ENCODE measurements around the gene JPH4.
"Not testable (repeated sequence)": the region's sequence is repeated elsewhere in the genome, so short reads cannot be mapped to it uniquely, and the experiment has no call there.

Gene JPH4

DNA sequence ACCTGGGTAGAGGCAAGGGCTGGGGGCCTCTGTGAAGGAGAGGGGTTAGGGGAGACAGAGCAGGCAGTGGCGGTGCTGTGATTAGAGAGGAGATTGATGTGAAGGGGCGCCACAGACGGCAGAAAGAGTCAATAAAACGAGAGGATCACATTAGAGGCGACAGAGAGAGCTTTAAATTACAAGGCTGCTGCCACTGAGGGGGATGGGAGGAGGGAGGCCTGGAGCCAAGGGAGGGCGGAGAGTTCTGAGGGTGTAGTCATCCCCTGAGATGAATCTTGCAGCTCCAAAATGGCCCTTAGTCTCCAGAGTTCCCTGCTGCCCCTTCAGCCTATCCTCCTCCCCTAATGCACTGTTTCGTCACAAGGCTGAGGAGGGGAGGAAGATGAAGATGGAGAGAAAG, 39.8 kb downstream of the JPH4 start:
- Mint-ChIP-seq H3K36me3 (no peaks in the 10 kb centered on the region), H3K27ac (no peak overlapping the region), H3K27me3 (peaks cover 2% of the 10 kb centered on the region), H3K4me3 (no peak overlapping the region), H3K9me3 (no peaks in the 10 kb centered on the region), H3K4me1 (no peaks in the 10 kb centered on the region)

DNA sequence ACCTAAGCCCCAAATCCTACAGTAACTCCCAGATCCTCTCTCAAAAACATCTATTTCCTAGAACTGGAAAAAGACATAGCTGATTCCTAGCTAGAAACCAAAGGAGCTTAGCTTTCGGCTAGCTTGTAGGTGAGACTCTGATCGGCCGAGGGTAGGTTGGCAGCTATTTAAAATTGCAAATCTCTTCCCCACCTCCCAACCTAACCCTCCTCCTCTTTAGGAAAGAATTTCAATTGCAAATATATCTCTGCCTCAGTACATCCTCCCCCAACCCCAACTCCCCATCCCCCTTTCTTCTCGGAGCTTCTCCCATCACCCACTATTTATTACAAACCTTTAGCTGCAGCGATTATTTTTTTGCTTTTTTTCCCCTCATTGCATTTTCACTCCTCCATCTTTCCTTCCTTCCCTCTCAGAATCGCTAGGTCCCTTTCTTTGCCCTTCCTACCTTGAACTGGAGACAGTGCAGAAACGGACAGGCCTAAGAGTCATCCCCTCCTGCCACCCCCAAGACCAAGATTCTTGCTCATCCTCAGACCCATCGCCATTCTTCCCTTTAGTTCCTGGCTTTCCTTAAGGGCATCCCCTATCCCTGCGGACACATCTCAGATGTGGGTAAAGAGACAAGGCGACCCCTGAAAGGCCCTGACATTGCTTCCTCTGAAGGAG, 40.4 kb downstream of the JPH4 start:
- peaks cover 2% of the 10 kb centered on the region for H3K27me3 Mint-ChIP-seq
- no peaks in the 10 kb centered on the region for H3K36me3 Mint-ChIP-seq
- H3K4me3 Mint-ChIP-seq, result no peak overlapping the region
- H3K9me3 Mint-ChIP-seq, result no peaks in the 10 kb centered on the region
- H3K4me1 Mint-ChIP-seq, result no peaks in the 10 kb centered on the region
- H3K27ac Mint-ChIP-seq, result no peak overlapping the region

GRCh38 chr14:23537351-23538049, 41.1 kb downstream of the JPH4 start:
- no peaks in the 10 kb centered on the region for H3K36me3 Mint-ChIP-seq
- no peak overlapping the region for H3K27ac Mint-ChIP-seq
- peaks cover 2% of the 10 kb centered on the region for H3K27me3 Mint-ChIP-seq
- H3K4me1 Mint-ChIP-seq, result no peaks in the 10 kb centered on the region
- no peak overlapping the region for H3K4me3 Mint-ChIP-seq
- no peaks in the 10 kb centered on the region for H3K9me3 Mint-ChIP-seq

GRCh38 chr14:23536906-23537305, 41.7 kb downstream of the JPH4 start:
- H3K27ac Mint-ChIP-seq, H3K4me3 Mint-ChIP-seq, H3K36me3 Mint-ChIP-seq, H3K4me1 Mint-ChIP-seq, H3K27me3 Mint-ChIP-seq, H3K9me3 Mint-ChIP-seq: not testable (repeated sequence)

GRCh38 chr14:23536494-23536893, 42.1 kb downstream of the JPH4 start:
- no peak overlapping the region for H3K27ac Mint-ChIP-seq
- no peaks in the 10 kb centered on the region for H3K36me3 Mint-ChIP-seq
- no peaks in the 10 kb centered on the region for H3K4me1 Mint-ChIP-seq
- no peak overlapping the region for H3K4me3 Mint-ChIP-seq
- no peaks in the 10 kb centered on the region for H3K9me3 Mint-ChIP-seq
- peaks cover 2% of the 10 kb centered on the region for H3K27me3 Mint-ChIP-seq

- Mint-ChIP-seq H3K4me3 (no peak overlapping the region), H3K27me3 (peaks cover 2% of the 10 kb centered on the region)
These were observed 42.6 kb downstream of the JPH4 start for GRCh38 chr14:23535943-23536342.

DNA sequence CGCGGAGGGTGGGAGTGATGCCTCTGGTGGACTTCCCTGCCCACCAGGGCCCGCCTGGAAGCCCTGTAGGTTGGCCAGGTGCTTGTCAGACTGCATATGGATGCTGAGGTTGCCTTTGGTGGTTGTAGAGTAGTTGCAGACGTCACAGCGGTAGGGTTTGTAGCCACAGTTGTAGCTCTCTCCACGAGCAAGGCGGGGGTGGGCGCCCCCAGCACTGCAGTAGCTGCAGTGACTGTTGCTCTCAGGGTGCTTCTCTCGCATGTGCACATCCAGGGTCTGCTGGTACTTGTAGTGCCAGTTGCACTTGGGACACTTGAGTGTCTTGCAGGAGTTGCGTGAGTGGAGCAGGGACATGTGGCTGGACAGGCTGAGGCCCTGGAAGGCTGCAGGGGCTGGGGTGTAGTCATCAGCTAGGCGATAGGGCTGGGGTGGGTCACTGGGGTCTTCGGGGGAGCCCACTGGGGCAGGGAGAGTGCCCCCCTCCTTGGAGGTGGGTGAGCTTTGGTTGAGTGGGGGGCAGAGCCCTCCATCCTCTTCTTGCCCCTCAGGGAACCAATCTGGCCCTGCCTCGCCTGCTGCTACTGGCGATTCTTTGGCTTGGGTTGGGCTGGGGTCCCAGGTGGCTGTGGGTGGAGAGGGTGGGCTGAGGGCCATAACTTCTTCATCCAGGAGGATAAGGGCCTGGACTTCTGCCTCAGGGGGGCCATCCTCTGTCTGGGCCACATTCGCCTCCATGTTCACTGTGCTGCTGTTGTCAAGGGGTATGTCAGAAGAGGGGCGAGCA, 44.7 kb downstream of the JPH4 start:
- no peaks in the 10 kb centered on the region for H3K36me3 Mint-ChIP-seq
- H3K4me3 Mint-ChIP-seq, result no peak overlapping the region
- no peak overlapping the region for H3K27ac Mint-ChIP-seq
- no peaks in the 10 kb centered on the region for H3K27me3 Mint-ChIP-seq
- no peaks in the 10 kb centered on the region for H3K9me3 Mint-ChIP-seq
- peaks cover 14% of the 10 kb centered on the region for H3K4me1 Mint-ChIP-seq

More at GRCh38 chr14:23535943-23536342, 42.6 kb downstream of the JPH4 start:
- H3K27ac Mint-ChIP-seq, result no peak overlapping the region
- H3K4me1 Mint-ChIP-seq, result peaks cover 3% of the 10 kb centered on the region
- no peaks in the 10 kb centered on the region for H3K36me3 Mint-ChIP-seq
- H3K9me3 Mint-ChIP-seq, result no peaks in the 10 kb centered on the region

GRCh38 chr14:23532658-23533057, 45.9 kb downstream of the JPH4 start:
- H3K4me1 Mint-ChIP-seq, result peaks cover 14% of the 10 kb centered on the region
- no peaks in the 10 kb centered on the region for H3K36me3 Mint-ChIP-seq
- H3K27me3 Mint-ChIP-seq, result no peaks in the 10 kb centered on the region
- no peak overlapping the region for H3K4me3 Mint-ChIP-seq
- H3K27ac Mint-ChIP-seq, result no peak overlapping the region
- no peaks in the 10 kb centered on the region for H3K9me3 Mint-ChIP-seq

GRCh38 chr14:23531391-23531790, 47.2 kb downstream of the JPH4 start:
- Mint-ChIP-seq H3K27ac (no peak overlapping the region), H3K36me3 (no peaks in the 10 kb centered on the region), H3K4me1 (peaks cover 14% of the 10 kb centered on the region), H3K27me3 (no peaks in the 10 kb centered on the region), H3K4me3 (no peak overlapping the region), H3K9me3 (no peaks in the 10 kb centered on the region)

DNA sequence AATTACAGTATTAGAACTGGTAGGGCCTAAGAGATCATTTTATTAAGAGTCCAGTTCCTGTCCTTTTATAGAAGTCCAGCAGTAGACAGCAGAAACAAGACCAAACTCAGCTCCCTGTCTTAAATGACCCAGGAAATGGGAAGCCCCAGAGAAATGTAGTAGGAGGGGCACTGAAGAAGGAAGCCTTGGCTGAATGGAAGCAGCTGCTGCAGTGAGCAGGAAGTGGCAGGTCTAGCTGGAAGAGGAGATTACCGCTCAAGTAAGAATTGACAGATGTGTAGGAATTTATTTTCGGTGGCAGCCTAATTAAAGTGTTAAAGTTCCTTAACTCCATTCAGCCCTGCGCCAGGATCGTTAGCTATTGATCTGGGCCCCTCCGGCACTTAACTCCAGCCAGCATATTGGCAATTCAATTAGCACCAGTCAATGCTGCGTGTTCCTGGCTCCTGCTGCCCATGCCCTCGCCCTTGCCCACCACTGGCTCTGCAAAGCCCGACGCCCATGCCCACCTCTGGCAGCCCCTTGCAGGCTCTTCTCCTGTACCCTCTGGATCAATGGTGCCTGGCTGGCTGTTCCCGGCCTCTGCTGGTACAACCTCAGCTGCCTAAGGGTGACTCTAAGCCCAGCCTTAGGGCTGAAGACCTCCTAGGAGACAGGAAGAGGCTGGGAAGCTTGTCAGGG, 48.1 kb downstream of the JPH4 start:
- Mint-ChIP-seq H3K27me3 (no peaks in the 10 kb centered on the region), H3K4me3 (no peak overlapping the region), H3K36me3 (no peaks in the 10 kb centered on the region), H3K9me3 (no peaks in the 10 kb centered on the region), H3K4me1 (peaks cover 14% of the 10 kb centered on the region), H3K27ac (no peak overlapping the region)

GRCh38 chr14:23529016-23529415, 49.6 kb downstream of the JPH4 start:
- H3K27ac Mint-ChIP-seq, result no peak overlapping the region
- H3K27me3 Mint-ChIP-seq, result no peaks in the 10 kb centered on the region
- peaks cover 14% of the 10 kb centered on the region for H3K4me1 Mint-ChIP-seq
- no peaks in the 10 kb centered on the region for H3K36me3 Mint-ChIP-seq
- H3K9me3 Mint-ChIP-seq, result no peaks in the 10 kb centered on the region
- H3K4me3 Mint-ChIP-seq, result no peak overlapping the region

- no peaks in the 10 kb centered on the region for H3K36me3 Mint-ChIP-seq
- H3K4me1 Mint-ChIP-seq, result peaks cover 14% of the 10 kb centered on the region
- H3K27me3 Mint-ChIP-seq, result no peaks in the 10 kb centered on the region
- no peak overlapping the region for H3K27ac Mint-ChIP-seq
- H3K9me3 Mint-ChIP-seq, result no peaks in the 10 kb centered on the region
- no peak overlapping the region for H3K4me3 Mint-ChIP-seq
These were observed 50.0 kb downstream of the JPH4 start for GRCh38 chr14:23528555-23528954.

DNA sequence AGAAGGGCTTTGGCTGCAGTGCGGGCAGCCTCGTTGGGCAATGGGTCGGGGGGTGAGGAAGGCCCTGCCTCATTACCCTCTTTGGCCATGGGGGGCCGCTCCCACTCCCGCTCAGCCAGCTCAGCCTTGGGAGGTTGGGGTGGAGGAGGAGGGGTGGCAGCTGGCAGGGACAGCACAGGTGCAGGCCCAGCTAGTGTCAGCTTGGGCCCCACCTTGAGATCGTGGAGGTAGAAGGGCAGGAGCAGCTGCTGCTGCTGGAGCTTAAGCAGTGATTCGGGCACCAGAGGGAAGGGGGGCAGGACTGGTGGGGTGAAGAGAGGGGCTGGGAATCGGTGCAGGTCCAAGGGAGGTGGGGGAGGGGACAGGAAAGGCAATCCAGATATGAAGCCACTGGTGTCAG, 53.0 kb downstream of the JPH4 start:
- no peaks in the 10 kb centered on the region for H3K9me3 Mint-ChIP-seq
- no peak overlapping the region for H3K4me3 Mint-ChIP-seq
- no peaks in the 10 kb centered on the region for H3K27me3 Mint-ChIP-seq

GRCh38 chr14:23524954-23525353, 53.6 kb downstream of the JPH4 start:
- Mint-ChIP-seq H3K36me3 (no peaks in the 10 kb centered on the region), H3K4me1 (peaks cover under 1% of the 10 kb centered on the region)

More for the DNA sequence above, 53.0 kb downstream of the JPH4 start:
- Mint-ChIP-seq H3K36me3 (no peaks in the 10 kb centered on the region), H3K4me1 (peaks cover 7% of the 10 kb centered on the region), H3K27ac (no peak overlapping the region)

DNA sequence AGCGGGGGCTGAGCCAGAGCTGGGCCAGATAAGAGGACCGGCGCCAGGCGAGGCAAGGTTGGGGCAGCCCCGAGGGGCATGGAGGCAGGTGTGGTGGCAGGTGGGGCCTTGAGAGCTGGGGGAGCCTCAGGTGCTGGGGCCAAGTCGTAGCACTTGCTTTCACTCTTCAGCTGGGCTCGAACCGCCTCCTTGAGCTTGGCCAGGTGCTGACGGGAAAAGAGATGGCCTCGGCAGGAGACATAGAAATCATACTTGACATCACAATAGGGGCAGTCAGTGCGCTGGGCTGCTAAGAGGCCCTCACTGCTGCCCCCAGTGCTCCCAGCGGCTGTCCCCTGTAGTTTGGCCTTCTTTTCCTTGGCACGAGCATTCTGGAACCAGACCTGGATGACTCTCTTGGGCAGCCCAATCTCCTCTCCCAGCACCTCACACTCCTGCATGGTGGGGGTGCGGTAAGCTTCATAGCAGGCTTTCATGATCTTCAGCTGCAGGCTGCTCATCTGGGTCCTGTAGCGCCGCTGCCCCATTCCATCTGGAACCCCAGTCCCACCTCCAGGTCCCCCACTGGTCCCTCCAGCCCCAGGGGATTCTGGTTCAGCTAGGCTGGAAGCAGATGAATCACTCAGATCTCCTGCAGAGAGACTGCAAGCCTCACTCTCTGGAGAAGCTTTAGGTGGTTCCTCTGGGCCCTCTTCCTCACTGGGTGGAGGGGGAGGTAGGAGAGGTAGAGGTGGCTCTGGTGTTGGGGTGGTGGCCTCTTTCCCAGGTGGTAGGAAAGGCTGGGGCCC, 55.2 kb downstream of the JPH4 start:
- no peaks in the 10 kb centered on the region for H3K4me1 Mint-ChIP-seq
- no peaks in the 10 kb centered on the region for H3K27me3 Mint-ChIP-seq
- H3K27ac Mint-ChIP-seq, result no peak overlapping the region
- no peak overlapping the region for H3K4me3 Mint-ChIP-seq
- H3K9me3 Mint-ChIP-seq, result no peaks in the 10 kb centered on the region
- no peaks in the 10 kb centered on the region for H3K36me3 Mint-ChIP-seq

More at GRCh38 chr14:23524954-23525353, 53.6 kb downstream of the JPH4 start:
- Mint-ChIP-seq H3K9me3 (no peaks in the 10 kb centered on the region), H3K27ac (no peak overlapping the region), H3K27me3 (no peaks in the 10 kb centered on the region), H3K4me3 (no peak overlapping the region)
